Measurements from ENCODE around the gene MATCAP1.

GRCh38 chr16:67188323-67188722 lies 4.6 kb upstream of the MATCAP1 start:
- TF ChIP-seq, protein P1, sequence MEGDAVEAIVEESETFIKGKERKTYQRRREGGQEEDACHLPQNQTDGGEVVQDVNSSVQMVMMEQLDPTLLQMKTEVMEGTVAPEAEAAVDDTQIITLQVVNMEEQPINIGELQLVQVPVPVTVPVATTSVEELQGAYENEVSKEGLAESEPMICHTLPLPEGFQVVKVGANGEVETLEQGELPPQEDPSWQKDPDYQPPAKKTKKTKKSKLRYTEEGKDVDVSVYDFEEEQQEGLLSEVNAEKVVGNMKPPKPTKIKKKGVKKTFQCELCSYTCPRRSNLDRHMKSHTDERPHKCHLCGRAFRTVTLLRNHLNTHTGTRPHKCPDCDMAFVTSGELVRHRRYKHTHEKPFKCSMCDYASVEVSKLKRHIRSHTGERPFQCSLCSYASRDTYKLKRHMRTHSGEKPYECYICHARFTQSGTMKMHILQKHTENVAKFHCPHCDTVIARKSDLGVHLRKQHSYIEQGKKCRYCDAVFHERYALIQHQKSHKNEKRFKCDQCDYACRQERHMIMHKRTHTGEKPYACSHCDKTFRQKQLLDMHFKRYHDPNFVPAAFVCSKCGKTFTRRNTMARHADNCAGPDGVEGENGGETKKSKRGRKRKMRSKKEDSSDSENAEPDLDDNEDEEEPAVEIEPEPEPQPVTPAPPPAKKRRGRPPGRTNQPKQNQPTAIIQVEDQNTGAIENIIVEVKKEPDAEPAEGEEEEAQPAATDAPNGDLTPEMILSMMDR (IDR thresholded peaks at IDR 0.05; ENCODE audit: low read length): no peak
- TF ChIP-seq EZH2 (optimal IDR thresholded peaks at IDR 0.05; ENCODE audit: low read depth, low read length) (no peak), EZH2phosphoT487 (IDR thresholded peaks at IDR 0.05; ENCODE audit: low read length) (no peak)

Data from MM.1S (cell line).